SK-N-MC (cell line): Measurements from ENCODE around the gene STK38L.

Experiments used
- EZH2 ChIP-seq: fragments of 200-600 bp; sonication (generic); IDR thresholded peaks from one replicate; pipeline ENCODE4 v1.6.1; 2017; ENCODE audit warnings: antibody characterized with exemption
- POLR2AphosphoS5 ChIP-seq: IDR thresholded peaks from 2 replicates; pipeline ENCODE4 v1.6.1; 2012; ENCODE audit warnings: mild to moderate bottlenecking, low read depth, low read length, borderline replicate concordance

DNA sequence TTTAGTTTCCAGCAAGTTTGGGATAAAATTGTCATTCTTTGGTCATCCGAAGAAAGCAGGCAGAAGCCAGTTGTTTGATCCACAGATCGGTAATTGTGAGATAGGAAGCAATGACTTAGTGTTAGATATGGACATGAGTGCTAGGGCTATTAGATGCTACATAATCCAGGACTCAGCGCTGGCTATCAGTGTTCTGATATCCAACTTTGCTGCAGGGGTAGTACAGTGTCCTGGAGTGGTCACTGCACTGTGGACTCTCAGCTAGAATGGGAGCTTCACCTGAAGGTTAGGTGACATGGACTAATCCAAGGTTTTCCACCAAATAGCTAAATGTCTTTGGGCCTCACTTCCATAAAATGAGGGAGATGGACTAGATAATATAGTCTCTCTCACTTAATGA is 39.9 kb downstream of the STK38L start:
- TF ChIP-seq EZH2: no peak
- TF ChIP-seq POLR2AphosphoS5: no peak
